HUES6 (cell line): ENCODE data around the gene CMTM4.

Experiments used
- H3K27ac ChIP-seq: 2 replicates; pipeline ENCODE4 v1.7.0; 2013; ENCODE audit warnings: low read depth, mild to moderate bottlenecking, low read length, inconsistent platforms
- H3K27me3 ChIP-seq: 2 replicates; pipeline ENCODE4 v1.6.1; 2013; ENCODE audit warnings: low read length; ENCODE audit not compliant: control insufficient read depth, insufficient read depth
- H3K36me3 ChIP-seq: 2 replicates; pipeline ENCODE4 v1.6.1; 2013; ENCODE audit warnings: low read length; ENCODE audit not compliant: control insufficient read depth, insufficient read depth
- H3K4me1 ChIP-seq: 2 replicates; pipeline ENCODE4 v1.6.1; 2013; ENCODE audit warnings: low read length; ENCODE audit not compliant: control insufficient read depth, insufficient read depth
- H3K4me3 ChIP-seq: 2 replicates; pipeline ENCODE4 v1.5.1; 2013; ENCODE audit warnings: low read depth, low read length
- H3K9ac ChIP-seq: one replicate; pipeline ENCODE4 v1.6.1; 2013; ENCODE audit warnings: mild to moderate bottlenecking, low read length
- H3K9me3 ChIP-seq: 2 replicates; pipeline ENCODE4 v1.6.1; 2013; ENCODE audit warnings: low read depth, low read length; ENCODE audit not compliant: control insufficient read depth, insufficient read depth

Gene CMTM4

DNA sequence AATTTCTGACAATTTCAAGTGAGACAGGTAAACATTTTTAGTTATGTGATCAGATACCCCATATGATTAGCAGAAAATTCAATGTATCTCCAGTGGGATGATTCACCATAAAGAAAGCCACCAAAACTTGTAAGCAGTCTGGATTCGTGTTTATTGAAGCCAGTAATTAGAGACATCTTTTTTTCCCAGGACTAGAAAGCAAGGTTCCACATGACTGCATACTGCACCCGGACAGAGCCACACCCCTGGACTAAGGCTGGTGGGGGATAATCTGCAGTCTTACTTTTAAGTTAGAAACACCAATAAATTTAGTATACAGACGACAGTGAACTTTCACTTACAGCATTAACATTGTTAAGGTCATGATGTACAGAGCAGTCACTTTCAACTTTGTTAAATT lies 24.2 kb upstream of the CMTM4 start:
- Histone ChIP-seq H3K4me1 (peaks cover 5% of the 10 kb centered on the region; the same call in 1 of the 2 replicates), H3K4me3 (no peak overlapping the region), H3K27ac (no peak overlapping the region), H3K36me3 (peaks cover 71% of the 10 kb centered on the region), H3K9me3 (no peaks in the 10 kb centered on the region), H3K27me3 (no peaks in the 10 kb centered on the region), H3K9ac (no peak overlapping the region)

DNA sequence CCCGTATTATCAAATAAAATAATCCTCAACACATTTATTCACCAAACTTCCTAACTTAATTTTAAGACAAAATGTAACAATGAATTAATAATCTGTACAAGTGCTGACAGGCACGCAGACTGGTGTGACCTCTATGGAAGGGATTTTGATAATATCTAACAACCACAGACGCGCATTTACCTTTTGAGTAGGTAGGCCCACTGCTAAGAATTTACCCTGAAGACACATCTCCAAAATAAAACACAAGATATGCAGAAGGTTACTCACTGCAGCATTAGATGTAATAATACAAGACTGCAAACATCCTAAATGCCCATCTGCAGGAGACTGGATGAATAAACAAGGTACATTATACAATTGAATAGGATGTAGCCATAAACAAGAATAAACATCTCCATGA lies 22.7 kb upstream of the CMTM4 start:
- H3K9me3 ChIP-seq: no peaks in the 10 kb centered on the region
- no peak overlapping the region for H3K9ac ChIP-seq
- H3K4me1 ChIP-seq: peaks cover 5% of the 10 kb centered on the region; the same call in 1 of the 2 replicates
- H3K36me3 ChIP-seq: peaks cover 56% of the 10 kb centered on the region
- no peak overlapping the region for H3K4me3 ChIP-seq
- no peaks in the 10 kb centered on the region for H3K27me3 ChIP-seq
- no peak overlapping the region for H3K27ac ChIP-seq

- Histone ChIP-seq H3K4me1 (peaks cover 5% of the 10 kb centered on the region; the same call in 1 of the 2 replicates), H3K27me3 (no peaks in the 10 kb centered on the region), H3K27ac (no peak overlapping the region), H3K4me3 (no peak overlapping the region), H3K9me3 (no peaks in the 10 kb centered on the region), H3K9ac (no peak overlapping the region), H3K36me3 (peaks cover 41% of the 10 kb centered on the region)
Observed at GRCh38 chr16:66717776-66718175, 21.2 kb upstream of the CMTM4 start.

DNA sequence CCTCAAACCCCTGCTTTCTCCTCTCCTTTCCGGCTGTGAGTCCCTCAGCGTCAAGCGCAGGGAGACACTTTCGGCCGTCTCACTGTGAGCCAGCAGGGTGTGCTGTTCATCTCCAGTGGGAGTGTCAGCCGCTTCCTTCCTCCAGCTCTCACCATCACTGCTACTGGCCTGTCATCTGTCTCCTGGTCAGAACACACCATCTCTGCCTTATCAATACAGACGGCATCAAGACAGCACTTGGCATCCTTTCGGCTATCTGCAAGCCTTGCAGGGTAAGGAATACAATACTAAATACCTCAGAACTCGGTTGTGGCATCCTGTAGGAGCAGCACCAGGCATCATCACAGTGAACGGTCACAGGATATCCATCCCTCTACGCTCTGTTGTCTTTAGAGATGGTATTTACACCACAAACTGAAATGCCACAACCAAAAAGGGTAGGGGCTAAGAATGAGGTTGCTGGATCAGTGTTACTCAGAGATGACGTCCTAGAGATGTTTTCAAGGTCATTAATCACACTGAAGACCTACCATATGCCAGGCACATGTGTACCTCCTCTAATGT lies 20.7 kb upstream of the CMTM4 start:
- Histone ChIP-seq H3K27ac (no peak overlapping the region), H3K9me3 (no peaks in the 10 kb centered on the region), H3K4me3 (no peak overlapping the region), H3K27me3 (no peaks in the 10 kb centered on the region), H3K36me3 (peaks cover 35% of the 10 kb centered on the region), H3K9ac (no peak overlapping the region), H3K4me1 (peaks cover 5% of the 10 kb centered on the region; the same call in 1 of the 2 replicates)

DNA sequence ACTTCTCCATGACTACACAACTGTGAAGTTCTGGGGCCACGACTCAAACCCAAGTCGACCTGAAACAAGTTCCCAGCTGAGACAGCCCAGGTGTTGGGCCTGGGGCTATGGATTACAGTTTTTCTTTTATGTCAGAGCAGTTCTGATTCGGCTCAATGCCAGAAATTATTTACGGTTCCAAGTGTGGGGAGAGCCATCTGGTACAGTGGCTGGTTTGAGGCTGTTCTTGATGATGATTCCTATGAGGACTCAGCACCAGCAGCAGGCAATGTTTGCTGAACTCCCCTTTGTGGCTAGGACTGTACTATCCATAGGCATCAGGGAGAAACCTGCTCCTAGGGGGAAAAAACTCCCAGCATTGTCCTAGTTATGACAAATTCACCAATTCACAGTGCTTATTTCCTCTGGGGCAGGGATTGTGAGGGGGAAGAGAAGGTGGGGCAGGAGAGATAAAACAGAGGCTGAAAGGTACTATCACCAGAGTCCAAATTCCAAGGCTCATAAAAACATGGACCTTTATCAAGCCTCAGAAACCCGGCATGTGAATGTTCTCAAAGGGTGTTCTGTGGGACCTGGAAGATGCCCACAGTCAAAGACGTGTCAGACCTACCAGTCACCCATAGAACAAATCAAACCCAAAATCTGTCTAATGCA lies 18.2 kb upstream of the CMTM4 start:
- Histone ChIP-seq H3K27me3 (no peaks in the 10 kb centered on the region), H3K36me3 (peaks cover 18% of the 10 kb centered on the region), H3K4me3 (no peak overlapping the region), H3K9me3 (peaks cover 4% of the 10 kb centered on the region; the same call in 1 of the 2 replicates), H3K27ac (no peak overlapping the region), H3K9ac (no peak overlapping the region), H3K4me1 (peaks cover 5% of the 10 kb centered on the region; the same call in 1 of the 2 replicates)

DNA sequence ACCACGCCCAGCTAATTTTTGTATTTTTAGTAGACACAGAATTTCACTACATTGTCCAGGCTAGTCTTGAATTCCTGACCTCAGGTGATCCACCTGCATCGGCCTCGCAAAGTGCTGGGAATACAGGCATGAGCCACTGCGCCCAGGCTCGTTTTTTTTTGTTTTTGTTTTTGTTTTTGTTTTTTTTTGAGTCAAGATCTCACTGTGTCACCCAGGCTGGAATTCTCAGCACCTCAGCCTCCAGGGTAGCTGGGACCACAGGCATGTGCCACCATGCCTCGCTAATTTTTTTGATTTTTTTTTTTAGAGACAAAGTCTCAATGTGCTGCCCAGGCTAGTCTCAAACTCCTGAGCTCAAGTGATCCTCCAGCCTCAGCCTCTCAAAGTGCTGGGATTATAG lies 17.5 kb upstream of the CMTM4 start:
- H3K27me3 ChIP-seq: no peaks in the 10 kb centered on the region
- H3K9me3 ChIP-seq: peaks cover 4% of the 10 kb centered on the region; the same call in 1 of the 2 replicates
- H3K4me1 ChIP-seq: peaks cover 5% of the 10 kb centered on the region; the same call in 1 of the 2 replicates
- H3K36me3 ChIP-seq: peaks cover 14% of the 10 kb centered on the region
- no peak overlapping the region for H3K9ac ChIP-seq
- H3K4me3 ChIP-seq: no peak overlapping the region
- no peak overlapping the region for H3K27ac ChIP-seq

DNA sequence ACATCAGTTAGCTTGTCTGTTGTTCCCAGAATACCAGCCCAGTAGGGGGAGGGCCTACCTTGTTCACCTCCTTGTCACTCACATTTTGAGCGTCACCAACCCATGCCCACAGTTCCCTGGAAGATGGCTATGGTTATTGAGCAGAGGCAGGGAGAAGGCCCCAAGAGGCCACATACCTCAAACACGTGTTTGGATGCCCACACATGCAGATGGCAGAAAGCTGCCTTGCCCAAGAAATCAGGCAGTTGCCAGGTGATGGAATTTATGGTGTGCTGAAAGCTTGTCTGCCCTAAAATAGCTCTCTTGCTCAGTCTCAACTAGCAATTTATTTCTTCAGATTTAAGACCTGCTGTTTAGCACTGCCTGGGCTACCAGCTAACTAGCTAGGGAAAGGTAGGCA lies 16.5 kb upstream of the CMTM4 start:
- Histone ChIP-seq H3K27ac (no peak overlapping the region), H3K9ac (no peak overlapping the region), H3K4me1 (peaks cover 5% of the 10 kb centered on the region; the same call in 1 of the 2 replicates), H3K4me3 (no peak overlapping the region), H3K9me3 (peaks cover 4% of the 10 kb centered on the region; the same call in 1 of the 2 replicates), H3K27me3 (no peaks in the 10 kb centered on the region), H3K36me3 (peaks cover 9% of the 10 kb centered on the region)

GRCh38 chr16:66712512-66712911 lies 16.0 kb upstream of the CMTM4 start:
- H3K9ac ChIP-seq: no peak overlapping the region
- H3K36me3 ChIP-seq: peaks cover 4% of the 10 kb centered on the region; the same call in 1 of the 2 replicates
- no peaks in the 10 kb centered on the region for H3K27me3 ChIP-seq
- peaks cover 4% of the 10 kb centered on the region; the same call in 1 of the 2 replicates for H3K9me3 ChIP-seq
- H3K4me3 ChIP-seq: no peak overlapping the region
- H3K4me1 ChIP-seq: no peaks in the 10 kb centered on the region
- no peak overlapping the region for H3K27ac ChIP-seq

GRCh38 chr16:66711581-66711980 lies 15.0 kb upstream of the CMTM4 start:
- H3K27ac ChIP-seq: no peak overlapping the region
- H3K27me3 ChIP-seq: no peaks in the 10 kb centered on the region

GRCh38 chr16:66706506-66706880 lies 9.9 kb upstream of the CMTM4 start:
- no peaks in the 10 kb centered on the region for H3K9me3 ChIP-seq
- H3K4me3 ChIP-seq: no peak overlapping the region
- H3K27ac ChIP-seq: no peak overlapping the region
- no peaks in the 10 kb centered on the region for H3K36me3 ChIP-seq
- H3K27me3 ChIP-seq: no peaks in the 10 kb centered on the region
- peaks cover 10% of the 10 kb centered on the region for H3K4me1 ChIP-seq
- no peak overlapping the region for H3K9ac ChIP-seq

More at GRCh38 chr16:66711581-66711980, 15.0 kb upstream of the CMTM4 start:
- peaks cover 4% of the 10 kb centered on the region for H3K4me1 ChIP-seq
- no peak overlapping the region for H3K9ac ChIP-seq
- no peaks in the 10 kb centered on the region for H3K36me3 ChIP-seq
- peaks cover 4% of the 10 kb centered on the region; the same call in 1 of the 2 replicates for H3K9me3 ChIP-seq
- H3K4me3 ChIP-seq: no peak overlapping the region

GRCh38 chr16:66705790-66706505 lies 9.4 kb upstream of the CMTM4 start:
- Histone ChIP-seq H3K27me3 (no peaks in the 10 kb centered on the region), H3K4me1 (peaks cover 10% of the 10 kb centered on the region), H3K27ac (no peak overlapping the region), H3K9ac (no peak overlapping the region), H3K36me3 (no peaks in the 10 kb centered on the region), H3K4me3 (no peak overlapping the region), H3K9me3 (no peaks in the 10 kb centered on the region)
